ENCODE results near the gene GDPD4. TPM values are rescaled to one million over a fixed set of nuclear protein-coding genes. Genes with fewer than 3 reads are reported as not detected.

Gene GDPD4
- total RNA-seq, 2 donors from 2014 or later = not detected

DNA sequence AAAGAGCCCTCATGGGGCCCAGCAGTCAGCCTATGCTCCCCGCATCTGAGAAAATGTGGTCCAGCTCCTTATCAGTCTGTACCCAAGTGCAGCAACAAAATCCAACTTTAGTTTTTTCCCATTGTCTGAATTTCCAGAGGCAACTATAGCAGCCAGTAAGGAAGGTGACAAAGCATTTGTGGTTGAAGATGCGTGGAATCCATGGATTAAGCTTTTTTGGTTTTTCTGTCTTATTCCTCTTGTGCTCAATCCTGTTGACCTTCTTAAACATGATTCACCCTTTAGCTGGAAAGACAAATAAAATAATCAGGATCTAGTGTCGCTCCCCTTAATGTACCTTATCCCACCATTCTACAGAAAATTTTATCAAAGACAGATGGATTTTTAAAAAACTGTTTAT lies 14.3 kb downstream of the GDPD4 start:
- H3K27ac ChIP-seq = no peak overlapping the region
- no peaks in the 10 kb centered on the region for H3K36me3 ChIP-seq
- H3K9ac ChIP-seq (ENCODE audit: low read depth in 2 of 2, low read length in 2 of 2) = no peak overlapping the region
- H3K4me1 ChIP-seq = no peaks in the 10 kb centered on the region
- H3K27me3 ChIP-seq = no peaks in the 10 kb centered on the region
- DNase-seq = no peak
- intact Hi-C loops (cut with DNase I) = no loop called here
- no peak for TF ChIP-seq CTCF (IDR thresholded peaks at IDR 0.05)
- H3K4me3 ChIP-seq = no peak overlapping the region
- H3K9me3 ChIP-seq = no peaks in the 10 kb centered on the region

- H3K9me3 ChIP-seq = no peaks in the 10 kb centered on the region
- H3K36me3 ChIP-seq = no peaks in the 10 kb centered on the region
- no peaks in the 10 kb centered on the region for H3K4me1 ChIP-seq
- no peak for DNase-seq
- H3K27ac ChIP-seq = no peak overlapping the region
- TF ChIP-seq CTCF (IDR thresholded peaks at IDR 0.05) = no peak
- H3K27me3 ChIP-seq = no peaks in the 10 kb centered on the region
- no peak overlapping the region for H3K9ac ChIP-seq (ENCODE audit: low read depth in 2 of 2, low read length in 2 of 2)
- intact Hi-C loops (cut with DNase I) = no loop called here
- no peak overlapping the region for H3K4me3 ChIP-seq
These were observed 16.7 kb downstream of the GDPD4 start for GRCh38 chr11:77284476-77285468.

GRCh38 chr11:77283101-77283500 lies 18.4 kb downstream of the GDPD4 start:
- Histone ChIP-seq H3K27me3 (no peaks in the 10 kb centered on the region), H3K27ac (no peak overlapping the region), H3K9me3 (no peaks in the 10 kb centered on the region), H3K36me3 (no peaks in the 10 kb centered on the region), H3K9ac (ENCODE audit: low read depth in 2 of 2, low read length in 2 of 2) (no peak overlapping the region), H3K4me1 (no peaks in the 10 kb centered on the region), H3K4me3 (no peak overlapping the region)
- TF ChIP-seq CTCF (IDR thresholded peaks at IDR 0.05) = no peak
- DNase-seq = no peak
- intact Hi-C loops (cut with DNase I) = no loop called here

DNA sequence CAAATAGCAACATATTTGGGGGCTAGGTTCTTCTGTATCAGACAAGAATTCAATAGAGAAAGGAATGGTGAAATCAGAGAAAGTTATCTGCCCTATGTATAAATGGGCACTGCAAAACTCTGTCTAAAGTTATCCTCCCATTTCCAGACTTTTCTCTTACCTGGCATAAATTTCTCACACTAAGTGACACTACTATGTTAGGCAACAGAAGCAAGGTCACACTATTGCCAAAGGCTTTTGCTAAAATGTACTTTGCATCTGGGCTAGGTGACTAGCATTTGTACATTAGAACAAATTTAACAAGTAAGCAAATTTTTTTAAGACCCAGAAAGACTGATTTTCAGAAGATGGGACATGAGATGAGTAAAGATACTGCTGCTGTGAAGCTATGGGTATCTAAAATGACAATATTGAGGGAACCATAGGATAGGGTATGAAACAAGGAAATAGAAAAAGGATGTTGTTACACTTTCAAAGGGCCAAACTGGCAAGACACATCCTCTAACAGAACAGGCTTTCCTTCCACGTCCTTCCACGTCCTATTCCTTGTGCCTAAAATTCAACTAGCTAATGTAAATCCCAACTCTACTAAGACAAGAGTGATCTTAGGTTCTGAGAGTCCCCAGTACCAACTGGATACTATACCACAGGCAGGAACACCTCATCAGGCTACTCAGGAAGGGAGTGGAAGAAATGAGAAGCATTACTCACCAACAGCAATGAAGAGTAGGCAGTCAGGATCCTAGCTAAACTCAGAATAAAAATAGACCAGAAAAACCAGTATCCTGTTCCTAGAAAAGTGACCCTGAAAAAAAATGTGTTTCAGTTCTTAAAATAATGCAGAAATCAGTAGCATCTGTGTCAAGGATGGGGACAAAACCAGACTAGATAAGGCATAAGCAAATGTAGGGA lies 22.6 kb downstream of the GDPD4 start:
- no peak overlapping the region for H3K27ac ChIP-seq
- no peaks in the 10 kb centered on the region for H3K4me1 ChIP-seq
- intact Hi-C loops (cut with DNase I) = no loop called here
- no peaks in the 10 kb centered on the region for H3K36me3 ChIP-seq
- no peak overlapping the region for H3K9ac ChIP-seq (ENCODE audit: low read depth in 2 of 2, low read length in 2 of 2)
- H3K9me3 ChIP-seq = no peaks in the 10 kb centered on the region
- no peaks in the 10 kb centered on the region for H3K27me3 ChIP-seq
- no peak for DNase-seq
- no peak for TF ChIP-seq CTCF (IDR thresholded peaks at IDR 0.05)
- H3K4me3 ChIP-seq = no peak overlapping the region

- Histone ChIP-seq H3K4me3 (no peak overlapping the region), H3K9me3 (no peaks in the 10 kb centered on the region), H3K27ac (no peak overlapping the region), H3K36me3 (no peaks in the 10 kb centered on the region), H3K4me1 (no peaks in the 10 kb centered on the region), H3K9ac (ENCODE audit: low read depth in 2 of 2, low read length in 2 of 2) (no peak overlapping the region), H3K27me3 (no peaks in the 10 kb centered on the region)
- no peak for TF ChIP-seq CTCF (IDR thresholded peaks at IDR 0.05)
- intact Hi-C loops (cut with DNase I) = no loop called here
- DNase-seq = no peak
These were observed 25.2 kb downstream of the GDPD4 start for GRCh38 chr11:77276271-77276670.

All from colonic mucosa (tissue), 4 donors.